IgD-negative memory B cell (primary cell): ENCODE results near the gene SMIM38. TPM values are rescaled to one million over a fixed set of nuclear protein-coding genes. Genes with fewer than 3 reads are reported as not detected.

ENCODE experiments used
- H3K27ac Mint-ChIP-seq, 3 donors: one replicate each; pipeline ENCODE4 v1.8.0; 2020 to 2022; ENCODE audit warnings: mild to moderate bottlenecking in 3 of 3, mixed read lengths in 3 of 3, moderate library complexity in 1 of 3
- H3K27me3 Mint-ChIP-seq: one replicate; pipeline ENCODE4 v1.8.0; 2021; ENCODE audit warnings: mixed read lengths
- H3K36me3 Mint-ChIP-seq: one replicate; pipeline ENCODE4 v1.8.0; 2020; ENCODE audit warnings: mild to moderate bottlenecking, mixed read lengths
- H3K4me1 Mint-ChIP-seq, 3 donors: one replicate each; pipeline ENCODE4 v1.8.0; 2020 to 2022; ENCODE audit warnings: mixed read lengths in 3 of 3, mild to moderate bottlenecking in 1 of 3
- H3K4me3 Mint-ChIP-seq, 4 donors: one replicate each; pipeline ENCODE4 v1.8.0; 2020 to 2022; ENCODE audit warnings: mild to moderate bottlenecking in 4 of 4, mixed read lengths in 4 of 4, moderate library complexity in 3 of 4
- H3K9me3 Mint-ChIP-seq, 3 donors: one replicate each; pipeline ENCODE4 v1.8.0; 2020 to 2021; ENCODE audit warnings: mixed read lengths in 3 of 3, mild to moderate bottlenecking in 1 of 3
- polyA plus RNA-seq: library from polyadenylated mRNA; unstranded; fragments of 300-500 nt; fragmentation: Illumina TruSeq; gene quantifications from one replicate; pipeline ENCODE4 v1.2.3, GENCODE V29; 2021

The SMIM38 gene
- polyA plus RNA-seq, 1 donor from 2014 or later = not detected

GRCh38 chr11:69199583-69200315 lies 44.0 kb downstream of the SMIM38 start:
- no peak overlapping the region for H3K4me3 Mint-ChIP-seq
- H3K4me1 Mint-ChIP-seq = no peaks in the 10 kb centered on the region
- peaks cover 5% of the 10 kb centered on the region for H3K27me3 Mint-ChIP-seq
- H3K9me3 Mint-ChIP-seq = peaks cover 0 to 6% (median 0%) of the 10 kb centered on the region in 3 donors
- no peak overlapping the region for H3K27ac Mint-ChIP-seq
- peaks cover 2% of the 10 kb centered on the region for H3K36me3 Mint-ChIP-seq

- Mint-ChIP-seq H3K36me3 (peaks cover 2% of the 10 kb centered on the region), H3K9me3 (peaks cover 0 to 4% (median 0%) of the 10 kb centered on the region in 3 donors), H3K4me3 (no peak overlapping the region), H3K4me1 (no peaks in the 10 kb centered on the region), H3K27me3 (peaks cover 5% of the 10 kb centered on the region), H3K27ac (no peak overlapping the region)
Measured at GRCh38 chr11:69200331-69201065, 44.8 kb downstream of the SMIM38 start.

- Mint-ChIP-seq H3K27me3 (peaks cover 5% of the 10 kb centered on the region), H3K36me3 (peaks cover 2% of the 10 kb centered on the region), H3K27ac (no peak overlapping the region), H3K9me3 (peaks cover 0 to 4% (median 0%) of the 10 kb centered on the region in 3 donors), H3K4me1 (no peaks in the 10 kb centered on the region), H3K4me3 (no peak overlapping the region)
Measured at GRCh38 chr11:69201066-69201365, 45.3 kb downstream of the SMIM38 start.

- Mint-ChIP-seq H3K4me3 (no peak overlapping the region), H3K27me3 (peaks cover 5% of the 10 kb centered on the region), H3K36me3 (peaks cover 2% of the 10 kb centered on the region), H3K4me1 (no peaks in the 10 kb centered on the region), H3K9me3 (peaks cover 0 to 4% (median 0%) of the 10 kb centered on the region in 3 donors), H3K27ac (no peak overlapping the region)
Measured at GRCh38 chr11:69201764-69202370, 46.1 kb downstream of the SMIM38 start.

GRCh38 chr11:69202511-69203221 lies 46.9 kb downstream of the SMIM38 start:
- peaks cover 2% of the 10 kb centered on the region for H3K36me3 Mint-ChIP-seq
- peaks cover 0 to 4% (median 0%) of the 10 kb centered on the region in 3 donors for H3K9me3 Mint-ChIP-seq
- H3K4me3 Mint-ChIP-seq = peak overlapping the region in 1 of 4 donors; percentile 17
- no peak overlapping the region for H3K27ac Mint-ChIP-seq
- peaks cover 6% of the 10 kb centered on the region for H3K27me3 Mint-ChIP-seq
- no peaks in the 10 kb centered on the region for H3K4me1 Mint-ChIP-seq

- H3K4me3 Mint-ChIP-seq = no peak overlapping the region
- H3K36me3 Mint-ChIP-seq = peaks cover 5% of the 10 kb centered on the region
- no peak overlapping the region for H3K27ac Mint-ChIP-seq
- H3K27me3 Mint-ChIP-seq = peaks cover 6% of the 10 kb centered on the region
- peaks cover 0 to 6% (median 3%) of the 10 kb centered on the region in 3 donors for H3K9me3 Mint-ChIP-seq
- H3K4me1 Mint-ChIP-seq = no peaks in the 10 kb centered on the region
Measured at GRCh38 chr11:69203381-69203780, 47.6 kb downstream of the SMIM38 start.

- Mint-ChIP-seq H3K36me3 (peaks cover 6% of the 10 kb centered on the region), H3K4me3 (no peak overlapping the region), H3K4me1 (no peaks in the 10 kb centered on the region), H3K27ac (no peak overlapping the region), H3K27me3 (peaks cover 6% of the 10 kb centered on the region), H3K9me3 (peaks cover 0 to 5% (median 3%) of the 10 kb centered on the region in 3 donors)
Measured at GRCh38 chr11:69203901-69204245, 48.1 kb downstream of the SMIM38 start.

- H3K4me3 Mint-ChIP-seq = peak overlapping the region in 1 of 4 donors; percentile 65
- peaks cover 0 to 3% (median 2%) of the 10 kb centered on the region in 3 donors for H3K9me3 Mint-ChIP-seq
- peaks cover 6% of the 10 kb centered on the region for H3K27me3 Mint-ChIP-seq
- H3K27ac Mint-ChIP-seq = no peak overlapping the region
- H3K4me1 Mint-ChIP-seq = no peaks in the 10 kb centered on the region
- peaks cover 6% of the 10 kb centered on the region for H3K36me3 Mint-ChIP-seq
Measured at GRCh38 chr11:69204246-69204940, 48.7 kb downstream of the SMIM38 start.

GRCh38 chr11:69204941-69205742 lies 49.4 kb downstream of the SMIM38 start:
- H3K4me3 Mint-ChIP-seq = no peak overlapping the region
- H3K4me1 Mint-ChIP-seq = peaks cover 0 to 2% (median 0%) of the 10 kb centered on the region in 3 donors
- peaks cover 6% of the 10 kb centered on the region for H3K36me3 Mint-ChIP-seq
- H3K9me3 Mint-ChIP-seq = peaks cover 0 to 3% (median 2%) of the 10 kb centered on the region in 3 donors
- no peak overlapping the region for H3K27ac Mint-ChIP-seq
- H3K27me3 Mint-ChIP-seq = peaks cover 5% of the 10 kb centered on the region

Other genes starting within 250 kb of the SMIM38 start
- gene MRGPRD, start 174.9 kb upstream of the SMIM38 start, polyA plus RNA-seq = not detected
- not detected for gene MRGPRF, start 142.7 kb upstream of the SMIM38 start, polyA plus RNA-seq
- 5.7 TPM for gene TPCN2, start 107.0 kb upstream of the SMIM38 start, polyA plus RNA-seq
- gene MYEOV, start 138.2 kb downstream of the SMIM38 start, polyA plus RNA-seq = 1.4 TPM